Adrenal gland (tissue), 5 donors: ENCODE measurements around the gene RRP1.

Experiments used
- POLR2A ChIP-seq, 2 donors: fragments of 450-650 bp; IDR thresholded peaks; one replicate each; pipeline ENCODE4 v1.6.1; 2017; ENCODE audit warnings: antibody characterized with exemption in 2 of 2, mild to moderate bottlenecking in 2 of 2, moderate library complexity in 1 of 2
- TF ChIP-seq, protein P1 (sequence below), 6 experiments: fragments of 450-650 bp in 4 of 6; fragments of 200-600 bp in 2 of 6; sonication (generic) in 1 of 6; IDR thresholded peaks; 1 replicate in 5 of 6; 2 replicates in 1 of 6; pipeline versions ENCODE4 v1.5.1 to v1.8.0; 2016 to 2021; ENCODE audit warnings: antibody characterized with exemption in 6 of 6, mild to moderate bottlenecking in 2 of 6, moderate library complexity in 1 of 6
- donor health status: DM: no; HTN: no; CAD: no.

DNA sequence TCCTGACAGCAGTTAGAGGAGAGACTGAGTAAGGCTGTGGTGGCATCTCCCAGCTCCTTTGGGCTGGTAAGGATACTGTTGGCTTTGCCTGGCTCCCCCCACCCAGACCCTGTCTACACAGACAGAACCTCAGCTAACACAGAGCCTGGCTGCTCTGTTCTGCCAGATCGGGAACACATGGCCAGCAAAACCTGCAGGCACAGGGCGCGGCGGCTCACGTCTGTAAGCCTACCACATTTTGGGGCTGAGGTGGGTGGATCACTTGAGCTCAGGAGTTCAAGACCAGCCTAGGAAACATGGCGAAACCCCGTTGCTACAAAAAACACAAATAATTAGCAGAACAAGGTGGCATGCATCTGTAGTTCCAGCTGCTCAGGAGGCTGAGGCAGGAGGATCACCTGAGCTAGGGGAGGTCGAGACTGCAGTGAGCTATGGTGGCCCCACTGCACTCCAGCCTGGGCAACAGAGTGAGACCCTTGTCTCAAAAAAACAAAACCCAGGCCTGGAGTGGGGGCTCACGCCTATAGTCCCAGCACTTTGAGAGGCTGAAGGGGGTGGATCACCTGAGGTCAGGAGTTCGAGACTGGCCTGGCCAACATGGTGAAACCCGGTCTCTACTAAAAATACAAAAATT is 19.9 kb upstream of the RRP1 start:
- TF ChIP-seq, protein P1, sequence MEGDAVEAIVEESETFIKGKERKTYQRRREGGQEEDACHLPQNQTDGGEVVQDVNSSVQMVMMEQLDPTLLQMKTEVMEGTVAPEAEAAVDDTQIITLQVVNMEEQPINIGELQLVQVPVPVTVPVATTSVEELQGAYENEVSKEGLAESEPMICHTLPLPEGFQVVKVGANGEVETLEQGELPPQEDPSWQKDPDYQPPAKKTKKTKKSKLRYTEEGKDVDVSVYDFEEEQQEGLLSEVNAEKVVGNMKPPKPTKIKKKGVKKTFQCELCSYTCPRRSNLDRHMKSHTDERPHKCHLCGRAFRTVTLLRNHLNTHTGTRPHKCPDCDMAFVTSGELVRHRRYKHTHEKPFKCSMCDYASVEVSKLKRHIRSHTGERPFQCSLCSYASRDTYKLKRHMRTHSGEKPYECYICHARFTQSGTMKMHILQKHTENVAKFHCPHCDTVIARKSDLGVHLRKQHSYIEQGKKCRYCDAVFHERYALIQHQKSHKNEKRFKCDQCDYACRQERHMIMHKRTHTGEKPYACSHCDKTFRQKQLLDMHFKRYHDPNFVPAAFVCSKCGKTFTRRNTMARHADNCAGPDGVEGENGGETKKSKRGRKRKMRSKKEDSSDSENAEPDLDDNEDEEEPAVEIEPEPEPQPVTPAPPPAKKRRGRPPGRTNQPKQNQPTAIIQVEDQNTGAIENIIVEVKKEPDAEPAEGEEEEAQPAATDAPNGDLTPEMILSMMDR (IDR thresholded peaks at IDR 0.05), result no peak
- no peak for TF ChIP-seq POLR2A (IDR thresholded peaks at IDR 0.05)
